ENCODE results near the gene HES5.

DNA sequence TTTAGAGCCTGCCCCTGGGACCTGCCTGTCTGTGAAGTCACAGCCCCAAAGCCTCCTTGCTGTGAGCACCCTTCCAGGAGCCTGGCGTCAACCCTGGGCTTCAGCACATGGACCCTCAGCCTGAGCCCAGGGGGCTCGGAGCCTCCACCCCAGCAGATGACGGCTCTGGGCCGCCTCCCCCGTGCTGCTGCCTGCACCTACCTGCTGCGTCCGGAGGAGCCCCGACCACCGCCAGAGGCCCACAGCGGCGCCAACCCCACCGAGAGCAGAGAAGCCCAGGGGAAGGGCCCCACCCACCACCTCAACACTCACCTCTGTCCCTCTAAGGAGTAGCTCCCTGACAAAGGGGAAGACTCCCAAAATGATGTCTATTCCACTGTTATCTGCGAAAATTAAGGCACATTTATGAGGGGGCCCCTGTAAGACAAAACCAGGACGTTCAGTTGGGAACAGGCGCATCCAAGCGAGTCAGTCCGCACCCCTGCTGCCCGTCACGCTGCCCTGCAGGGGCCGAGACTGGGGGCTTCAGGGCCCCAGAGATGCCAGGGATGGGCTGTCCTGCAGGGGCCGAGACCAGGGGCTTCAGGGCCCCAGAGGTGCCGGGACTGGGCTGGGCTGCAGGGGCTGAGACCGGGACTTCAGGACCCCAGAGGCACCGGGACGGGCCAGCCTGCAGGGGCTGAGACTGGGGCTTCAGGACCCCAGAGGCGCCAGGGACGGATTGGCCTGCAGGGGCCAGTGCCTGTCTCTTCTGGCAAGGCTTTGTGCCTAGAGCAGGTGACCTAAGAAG is 19.5 kb downstream of the HES5 start:
- TF ChIP-seq GATA2 (IDR thresholded peaks at IDR 0.05; ENCODE audit: low read depth, low read length) (no peak), GATA3 (IDR thresholded peaks at IDR 0.05; ENCODE audit: low read depth, low read length) (no peak)

All from SH-SY5Y (cell line).